OCI-LY7 (cell line): ENCODE results near the gene AGT.

Experiments used
- CTCF ChIP-seq: fragments of 200-600 bp; sonication (generic); conservative IDR thresholded peaks from 2 replicates; pipeline ENCODE4 v1.5.1; 2014; ENCODE audit warnings: mild to moderate bottlenecking, antibody characterized with exemption, low read length, moderate library complexity, mixed read lengths
- EZH2phosphoT487 ChIP-seq: fragments of 200-600 bp; sonication (generic); IDR thresholded peaks from 2 replicates; pipeline ENCODE4 v1.6.1; 2018; ENCODE audit warnings: low read depth, borderline replicate concordance, mild to moderate bottlenecking, mixed run types, antibody characterized with exemption, low read length, moderate library complexity, mixed read lengths

- TF ChIP-seq CTCF, result no peak
- no peak for TF ChIP-seq EZH2phosphoT487
Measured at GRCh38 chr1:230702934-230703678, 10.8 kb downstream of the AGT start.
